ENCODE data around the gene SAP30L.

SAP30L gene

DNA sequence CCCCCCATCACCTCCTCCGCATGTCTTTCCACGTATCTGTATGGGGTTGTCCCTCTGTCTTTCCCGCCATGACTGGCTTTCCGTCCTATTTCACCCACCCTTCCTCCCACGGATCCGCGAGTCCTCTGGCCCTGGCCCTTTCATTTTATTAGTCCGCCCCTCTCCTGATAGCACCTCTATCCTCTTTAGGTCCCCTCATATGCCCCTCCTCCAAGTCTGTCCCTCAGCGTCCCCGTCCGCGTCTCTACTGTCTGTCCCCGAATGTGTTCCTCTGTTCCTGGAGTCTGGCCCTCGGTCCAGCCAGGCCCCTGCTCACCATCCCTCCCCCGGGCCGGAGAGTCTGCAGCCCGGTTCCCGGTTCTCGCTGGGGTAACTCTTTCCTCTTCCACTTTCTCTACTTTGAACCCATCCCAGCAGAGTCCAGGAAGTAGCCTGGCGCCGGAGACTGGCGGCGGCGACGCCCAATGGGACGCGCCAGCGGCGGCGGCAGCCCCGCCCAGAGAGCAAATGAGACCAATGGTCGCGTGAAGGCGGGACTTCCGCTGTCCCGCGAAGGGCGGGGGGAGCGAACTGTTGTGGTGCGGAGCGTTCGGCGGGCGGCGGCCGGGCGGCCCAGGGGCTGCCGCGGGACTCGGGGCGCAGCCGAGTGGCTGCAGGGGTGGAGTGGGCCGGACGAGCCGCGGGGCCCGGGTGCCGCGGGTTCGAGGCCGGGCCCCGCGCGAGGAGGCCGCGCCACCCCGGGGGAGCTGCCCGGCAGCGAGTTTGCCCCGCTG, at the start of gene SAP30L:
SAP30L (plus strand) TSS at position 576 of the 773 bp plus-strand sequence. CDS start 608 bp downstream, outside the sequence.
- DNase-seq = peak; percentile 98

DNA sequence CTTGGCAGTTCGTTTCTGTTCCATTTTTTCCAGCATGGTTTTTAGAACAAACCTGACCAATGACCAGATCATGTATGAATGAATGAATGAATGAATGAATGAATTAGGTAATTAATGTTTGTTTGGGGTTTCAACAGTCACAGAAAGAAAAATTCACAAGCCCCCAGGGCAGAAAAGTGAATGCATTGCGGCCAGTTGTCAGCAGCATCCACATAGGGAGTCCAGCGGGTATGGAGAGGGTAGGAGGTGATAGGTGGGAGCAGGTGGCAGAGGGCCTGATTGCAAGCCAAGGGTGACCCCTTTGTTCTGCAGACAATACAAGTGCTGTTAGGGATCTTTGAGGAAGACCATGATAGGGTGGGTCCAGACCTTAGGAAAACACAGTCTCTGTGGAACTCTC, 49.7 kb upstream of the SAP30L start:
- no peak for DNase-seq

GRCh38 chr5:154397652-154398406, 48.0 kb upstream of the SAP30L start:
- no peak for DNase-seq

GRCh38 chr5:154400678-154401077, 45.1 kb upstream of the SAP30L start:
- DNase-seq = no peak

DNA sequence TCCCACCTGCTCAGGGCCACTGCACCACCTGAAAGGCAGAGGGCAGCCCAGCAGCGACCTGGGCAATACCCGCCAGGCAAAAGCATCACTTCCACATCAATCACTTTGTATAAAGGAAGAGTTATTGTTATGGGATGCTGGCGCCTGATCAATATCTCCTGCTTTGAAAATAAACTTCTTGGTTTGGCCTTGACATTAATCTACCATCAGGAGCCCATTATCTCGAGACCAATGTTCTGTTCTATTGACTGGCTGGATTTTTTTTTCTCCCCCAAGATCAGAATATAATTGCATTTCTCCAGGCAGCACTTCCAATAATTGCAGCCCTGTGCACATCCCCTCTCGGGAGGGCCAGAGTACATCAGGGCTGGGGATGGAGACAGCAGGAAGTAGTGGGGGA, 44.4 kb upstream of the SAP30L start:
- DNase-seq = no peak

- DNase-seq = no peak
Observed at GRCh38 chr5:154401931-154402330, 43.9 kb upstream of the SAP30L start.

DNA sequence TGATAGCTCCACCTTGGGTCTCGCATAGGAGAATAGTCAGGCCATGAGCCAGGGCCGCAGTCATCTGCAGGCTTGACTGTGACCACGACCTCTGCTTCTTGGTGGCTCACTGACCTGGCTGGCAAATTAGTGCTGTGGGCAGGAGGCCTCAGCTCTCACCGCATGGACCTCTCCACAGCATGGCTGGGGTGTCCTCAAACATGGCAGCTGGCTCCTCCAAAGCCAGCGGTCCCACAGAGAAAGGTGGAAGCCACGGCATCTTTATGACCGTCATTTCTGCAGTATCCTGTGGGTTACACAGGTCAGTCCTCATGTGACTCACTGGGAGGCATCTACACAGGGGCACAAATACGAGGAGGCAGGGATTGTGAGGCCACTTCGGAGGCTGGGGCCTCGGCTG, 43.2 kb upstream of the SAP30L start:
- no peak for DNase-seq

GRCh38 chr5:154403234-154403633, 42.6 kb upstream of the SAP30L start:
- DNase-seq = no peak

- DNase-seq = no peak
Observed at GRCh38 chr5:154403776-154404387, 41.9 kb upstream of the SAP30L start.

GRCh38 chr5:154405078-154405792, 40.6 kb upstream of the SAP30L start:
- peak; percentile 82 for DNase-seq

GRCh38 chr5:154406231-154406630, 39.6 kb upstream of the SAP30L start:
- no peak for DNase-seq

GRCh38 chr5:154406826-154407225, 39.0 kb upstream of the SAP30L start:
- no peak for DNase-seq

DNA sequence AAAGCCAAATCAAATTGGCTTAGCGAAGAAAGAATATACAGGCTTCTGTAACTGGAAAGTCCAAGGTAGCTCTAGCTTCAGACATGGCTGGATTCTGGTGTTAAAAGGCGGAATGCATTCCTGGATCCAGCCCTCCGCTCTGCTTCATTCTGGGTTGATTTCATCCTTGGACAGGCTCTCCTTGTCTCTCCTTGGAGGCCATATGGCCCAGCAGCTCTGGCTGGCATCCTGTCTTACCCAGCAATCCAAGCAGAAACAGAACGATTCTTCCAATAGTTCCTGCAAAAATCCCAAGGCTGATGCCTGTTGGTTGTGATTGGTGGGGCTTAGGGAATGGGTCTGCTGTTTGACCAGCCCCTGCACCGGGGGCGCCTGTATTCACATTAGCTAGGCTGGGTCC, 37.0 kb upstream of the SAP30L start:
- DNase-seq = no peak

DNA sequence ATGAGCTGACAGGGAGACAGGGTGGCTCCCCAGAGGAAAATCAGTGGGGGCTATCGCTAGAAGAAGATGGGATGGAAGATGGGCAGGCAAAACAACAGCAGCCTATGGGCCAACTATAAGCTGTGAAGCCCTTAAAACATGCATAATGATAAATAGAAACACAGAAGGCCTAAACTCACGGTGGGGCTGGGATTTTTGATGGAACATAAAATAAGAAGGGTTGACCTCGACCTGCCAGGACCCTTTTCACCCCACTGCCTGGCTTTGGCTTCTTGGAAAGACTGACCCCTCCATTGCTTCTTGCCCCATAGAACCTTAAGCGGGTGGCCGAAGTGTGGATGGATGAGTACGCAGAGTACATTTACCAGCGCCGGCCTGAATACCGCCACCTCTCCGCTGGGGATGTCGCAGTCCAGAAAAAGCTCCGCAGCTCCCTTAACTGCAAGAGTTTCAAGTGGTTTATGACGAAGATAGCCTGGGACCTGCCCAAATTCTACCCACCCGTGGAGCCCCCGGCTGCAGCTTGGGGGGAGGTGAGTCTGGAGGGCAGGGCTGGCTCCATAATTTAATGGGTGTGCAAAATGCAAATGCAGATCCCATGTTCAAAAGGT, 36.5 kb upstream of the SAP30L start:
- DNase-seq = no peak

GRCh38 chr5:154410008-154410407, 35.8 kb upstream of the SAP30L start:
- no peak for DNase-seq

GRCh38 chr5:154410786-154411185, 35.0 kb upstream of the SAP30L start:
- DNase-seq = no peak

- no peak for DNase-seq
Observed at GRCh38 chr5:154411338-154411737, 34.5 kb upstream of the SAP30L start.

GRCh38 chr5:154412316-154412715, 33.5 kb upstream of the SAP30L start:
- DNase-seq = no peak

GRCh38 chr5:154412925-154413324, 32.9 kb upstream of the SAP30L start:
- no peak for DNase-seq

- no peak for DNase-seq
Observed at GRCh38 chr5:154415114-154415513, 30.7 kb upstream of the SAP30L start.

DNA sequence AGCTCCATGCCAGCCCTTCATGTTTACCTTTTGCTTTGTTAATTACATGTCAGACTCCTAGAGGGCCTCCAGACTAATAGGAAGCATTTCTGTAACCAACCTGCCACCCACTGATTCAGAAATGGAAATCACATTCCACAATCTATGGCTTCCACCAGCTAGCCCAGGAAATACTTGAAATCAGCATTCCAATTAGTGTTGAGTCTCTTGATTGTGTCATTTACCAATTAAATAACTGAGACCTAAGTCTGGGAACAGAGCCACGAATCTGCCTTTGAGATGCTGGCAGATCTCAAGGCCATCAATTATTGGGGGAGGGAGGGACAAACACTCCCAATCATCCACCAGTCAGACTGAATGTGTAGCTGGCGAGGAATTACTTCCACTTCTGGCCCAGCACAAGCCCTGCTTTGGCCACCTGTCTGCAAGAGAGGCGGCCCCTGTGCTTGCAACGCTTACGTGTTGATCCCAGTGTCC, 27.4 kb upstream of the SAP30L start:
- DNase-seq = no peak

GRCh38 chr5:154419236-154419635, 26.6 kb upstream of the SAP30L start:
- DNase-seq = no peak

- peak; percentile 16 for DNase-seq
Observed at GRCh38 chr5:154421868-154422267, 23.9 kb upstream of the SAP30L start.
